GM23338 (cell line): ENCODE data around the gene CD22. TPM values are rescaled to one million over a fixed set of nuclear protein-coding genes. Genes with fewer than 3 reads are reported as not detected.

Source experiments
- ATAC-seq: fragments of 200-7000 bp; cut with Tn5 transposase; 3 replicates; pipeline ENCODE4 v1.9.1; 2020
- DNase-seq: peaks from one replicate; pipeline ENCODE4 v3.0.0-alpha.2; 2015; ENCODE audit warnings: low spot score
- H2AFZ ChIP-seq: fragments of 200-600 bp; sonication (generic); 2 replicates; pipeline ENCODE4 v1.8.0; 2016; ENCODE audit warnings: antibody characterized with exemption, mild to moderate bottlenecking, moderate library complexity
- H3F3A ChIP-seq: fragments of 200-600 bp; sonication (generic); replicated peaks from 2 replicates; pipeline ENCODE4 v1.8.0; 2017; ENCODE audit warnings: antibody characterized with exemption, mixed run types, low read depth
- H3K27ac ChIP-seq: fragments of 200-600 bp; sonication (generic); 2 replicates; pipeline ENCODE4 v1.6.1; 2016; ENCODE audit warnings: low read depth
- H3K27me3 ChIP-seq: fragments of 200-600 bp; sonication (generic); 2 replicates; pipeline ENCODE4 v1.8.0; 2016; ENCODE audit warnings: mild to moderate bottlenecking, mixed run types, moderate library complexity; ENCODE audit not compliant: insufficient read depth
- H3K36me3 ChIP-seq: fragments of 200-600 bp; sonication (generic); 2 replicates; pipeline ENCODE4 v1.8.0; 2016; ENCODE audit warnings: mild to moderate bottlenecking; ENCODE audit not compliant: insufficient read depth
- H3K4me1 ChIP-seq: fragments of 200-600 bp; sonication (generic); 2 replicates; pipeline ENCODE4 v1.8.0; 2016; ENCODE audit warnings: mild to moderate bottlenecking, moderate library complexity; ENCODE audit not compliant: insufficient read depth
- H3K4me2 ChIP-seq: fragments of 200-600 bp; sonication (generic); 2 replicates; pipeline ENCODE4 v1.7.1; 2017; ENCODE audit warnings: mixed run types
- H3K4me3 ChIP-seq: fragments of 200-600 bp; sonication (generic); 2 replicates; pipeline ENCODE4 v1.6.1; 2016; ENCODE audit warnings: mixed run types
- H3K79me2 ChIP-seq: fragments of 200-600 bp; sonication (generic); replicated peaks from 2 replicates; pipeline ENCODE4 v1.8.0; 2017; ENCODE audit warnings: mild to moderate bottlenecking; ENCODE audit not compliant: insufficient read depth
- H3K9me2 ChIP-seq: fragments of 200-600 bp; sonication (generic); 2 replicates; pipeline ENCODE4 v1.8.0; 2017; ENCODE audit not compliant: insufficient read depth
- H4K20me1 ChIP-seq: fragments of 200-600 bp; sonication (generic); replicated peaks from 2 replicates; pipeline ENCODE4 v1.8.0; 2017; ENCODE audit warnings: mild to moderate bottlenecking; ENCODE audit not compliant: insufficient read depth
- H3K27ac Mint-ChIP-seq: 2 replicates; pipeline ENCODE4 v1.8.0; 2020; ENCODE audit warnings: inconsistent platforms, mild to moderate bottlenecking, moderate library complexity, mixed read lengths
- H3K27me3 Mint-ChIP-seq: 3 replicates; pipeline ENCODE4 v1.8.0; 2022; ENCODE audit warnings: low read depth, mild to moderate bottlenecking, moderate library complexity, mixed read lengths, inconsistent platforms; ENCODE audit not compliant: insufficient read depth, poor library complexity
- H3K36me3 Mint-ChIP-seq: 3 replicates; pipeline ENCODE4 v1.8.0; 2021; ENCODE audit warnings: low read depth, mild to moderate bottlenecking, inconsistent platforms, moderate library complexity, mixed read lengths
- H3K4me1 Mint-ChIP-seq: 3 replicates; pipeline ENCODE4 v1.8.0; 2020; ENCODE audit warnings: mild to moderate bottlenecking, inconsistent platforms, mixed read lengths
- H3K4me3 Mint-ChIP-seq: 3 replicates; pipeline ENCODE4 v1.8.0; 2021; ENCODE audit warnings: moderate library complexity, mild to moderate bottlenecking, inconsistent platforms, mixed read lengths
- H3K9me3 Mint-ChIP-seq: 3 replicates; pipeline ENCODE4 v1.8.0; 2020; ENCODE audit warnings: moderate library complexity, mild to moderate bottlenecking, inconsistent platforms, mixed read lengths
- CREB1 ChIP-seq: fragments of 250-450 bp; sonication (Bioruptor Pico); IDR thresholded peaks from 2 replicates; pipeline ENCODE4 v1.5.0; 2020; ENCODE audit warnings: low read depth, mild to moderate bottlenecking, moderate library complexity
- CTCF ChIP-seq, 2 experiments: fragments of 200-600 bp in 1 of 2; sonication (generic) in 1 of 2; conservative IDR thresholded peaks; 2 replicates each; pipeline versions ENCODE4 v1.5.1 to v1.6.1; 2016 to 2017; ENCODE audit warnings: antibody characterized with exemption in 2 of 2, low read depth in 2 of 2, mild to moderate bottlenecking in 2 of 2, moderate library complexity in 1 of 2
- ETS1 ChIP-seq: IDR thresholded peaks from 2 replicates; pipeline ENCODE4 v1.6.1; 2016; ENCODE audit warnings: antibody characterized with exemption
- EZH2 ChIP-seq: fragments of 200-600 bp; sonication (generic); IDR thresholded peaks from one replicate; pipeline ENCODE4 v1.8.0; 2017; ENCODE audit warnings: antibody characterized with exemption, mild to moderate bottlenecking, low read depth; ENCODE audit not compliant: unreplicated experiment
- EZH2phosphoT487 ChIP-seq: fragments of 200-600 bp; sonication (generic); IDR thresholded peaks from one replicate; pipeline ENCODE4 v1.8.1; 2018; ENCODE audit warnings: antibody characterized with exemption; ENCODE audit not compliant: unreplicated experiment
- NANOG ChIP-seq: IDR thresholded peaks from 2 replicates; pipeline ENCODE4 v1.6.1; 2016; ENCODE audit warnings: antibody characterized with exemption, borderline replicate concordance
- ZNF114 ChIP-seq: fragments of 250-450 bp; sonication (Bioruptor Pico); IDR thresholded peaks from 2 replicates; pipeline ENCODE4 v1.5.0; 2020; ENCODE audit warnings: mild to moderate bottlenecking, moderate library complexity
- ZNF331 ChIP-seq: fragments of 250-450 bp; sonication (Bioruptor Pico); IDR thresholded peaks from 2 replicates; pipeline ENCODE4 v1.5.0; 2020; ENCODE audit warnings: low read depth, mild to moderate bottlenecking, moderate library complexity
- ZNF462 ChIP-seq: fragments of 250-450 bp; sonication (Bioruptor Pico); IDR thresholded peaks from 2 replicates; pipeline ENCODE4 v1.5.0; 2020; ENCODE audit warnings: mild to moderate bottlenecking, moderate library complexity
- polyA plus RNA-seq: library from polyadenylated mRNA; unstranded; fragments of >200 nt; fragmentation: Nextera tagmentation; extraction: Ambion mirVana; gene quantifications from 2 replicates; pipeline ENCODE4 v1.2.1, GENCODE V29; 2016
- total RNA-seq: library from RNA; depleted of rRNA; stranded (reverse); fragments of >200 nt; shearing (Covaris generic); gene quantifications from 2 replicates; pipeline ENCODE4 v1.2.3, GENCODE V29; 2014

Gene CD22
- total and polyA plus RNA-seq, 2 experiments from 2014 or later: 0.10 to 0.32 TPM

DNA sequence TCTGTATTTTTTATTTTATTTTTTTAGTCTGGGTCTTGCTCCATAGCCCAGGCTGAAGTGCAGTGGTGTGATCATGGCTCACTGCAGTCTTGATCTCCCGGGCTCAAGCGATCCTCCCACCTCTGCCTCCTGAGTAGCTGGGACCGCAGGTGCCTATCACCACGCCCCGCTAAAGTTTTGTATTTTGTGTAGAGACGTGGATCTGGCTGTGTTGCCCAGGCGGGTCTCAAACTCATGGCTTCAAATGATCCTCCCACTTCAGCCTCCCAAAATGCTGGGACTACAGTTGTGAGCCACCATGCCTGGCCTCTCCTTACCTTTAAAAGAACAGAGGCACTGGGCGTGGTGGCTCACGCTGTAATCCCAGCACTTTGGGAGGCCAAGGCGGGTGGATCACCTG is 41.3 kb upstream of the CD22 start:
- no peak overlapping the region for H2AFZ ChIP-seq
- no peak for DNase-seq
- H3K4me1 ChIP-seq: 0 out of 2 replicates have a peak, but pooled peaks cover 8% of the 10 kb centered on the region
- H3K79me2 ChIP-seq: no peaks in the 10 kb centered on the region
- H3K4me3 ChIP-seq: no peak overlapping the region
- H3F3A ChIP-seq: no peaks in the 10 kb centered on the region
- Mint-ChIP-seq H3K27ac (no peak overlapping the region), H3K36me3 (no peaks in the 10 kb centered on the region), H3K4me3 (no peak overlapping the region), H3K9me3 (no peaks in the 10 kb centered on the region), H3K4me1 (peaks cover 13% of the 10 kb centered on the region), H3K27me3 (peaks cover 19% of the 10 kb centered on the region)
- no peaks in the 10 kb centered on the region for H3K27me3 ChIP-seq
- no peak for TF ChIP-seq ETS1
- no peak for TF ChIP-seq ZNF114 (CRISPR knock-in tag)
- H4K20me1 ChIP-seq: no peaks in the 10 kb centered on the region
- H3K36me3 ChIP-seq: no peaks in the 10 kb centered on the region
- H3K4me2 ChIP-seq: no peak overlapping the region
- no peaks in the 10 kb centered on the region for H3K9me2 ChIP-seq
- no peak for ATAC-seq
- no peak overlapping the region for H3K27ac ChIP-seq

GRCh38 chr19:35288331-35288730 is 40.7 kb upstream of the CD22 start:
- H3K9me2 ChIP-seq: no peaks in the 10 kb centered on the region
- peaks cover 14% of the 10 kb centered on the region for H3K4me1 Mint-ChIP-seq
- no peak for TF ChIP-seq ZNF462
- no peak for TF ChIP-seq NANOG
- TF ChIP-seq ZNF331 (CRISPR knock-in tag): no peak
- TF ChIP-seq EZH2phosphoT487: no peak
- TF ChIP-seq EZH2: no peak
- TF ChIP-seq CTCF (conservative IDR thresholded peaks at IDR 0.05; ENCODE audit: low read depth in 2 of 2): no peak
- TF ChIP-seq ETS1: no peak
- no peak for TF ChIP-seq ZNF114 (CRISPR knock-in tag)
- no peak for TF ChIP-seq CREB1

More at GRCh38 chr19:35288331-35288730, 40.7 kb upstream of the CD22 start:
- ATAC-seq: no peak
- Histone ChIP-seq H4K20me1 (no peaks in the 10 kb centered on the region), H3K4me2 (no peak overlapping the region), H3K4me1 (0 out of 2 replicates have a peak, but pooled peaks cover 8% of the 10 kb centered on the region), H3K4me3 (no peak overlapping the region), H3K36me3 (no peaks in the 10 kb centered on the region), H3F3A (no peaks in the 10 kb centered on the region), H3K27me3 (no peaks in the 10 kb centered on the region), H2AFZ (no peak overlapping the region), H3K79me2 (no peaks in the 10 kb centered on the region), H3K27ac (no peak overlapping the region)
- H3K27ac Mint-ChIP-seq: no peak overlapping the region
- H3K27me3 Mint-ChIP-seq: peaks cover 20% of the 10 kb centered on the region
- no peaks in the 10 kb centered on the region for H3K36me3 Mint-ChIP-seq
- no peaks in the 10 kb centered on the region for H3K9me3 Mint-ChIP-seq
- H3K4me3 Mint-ChIP-seq: no peak overlapping the region
- DNase-seq: no peak
